ENCODE data around the gene SALL4.

Gene SALL4

DNA sequence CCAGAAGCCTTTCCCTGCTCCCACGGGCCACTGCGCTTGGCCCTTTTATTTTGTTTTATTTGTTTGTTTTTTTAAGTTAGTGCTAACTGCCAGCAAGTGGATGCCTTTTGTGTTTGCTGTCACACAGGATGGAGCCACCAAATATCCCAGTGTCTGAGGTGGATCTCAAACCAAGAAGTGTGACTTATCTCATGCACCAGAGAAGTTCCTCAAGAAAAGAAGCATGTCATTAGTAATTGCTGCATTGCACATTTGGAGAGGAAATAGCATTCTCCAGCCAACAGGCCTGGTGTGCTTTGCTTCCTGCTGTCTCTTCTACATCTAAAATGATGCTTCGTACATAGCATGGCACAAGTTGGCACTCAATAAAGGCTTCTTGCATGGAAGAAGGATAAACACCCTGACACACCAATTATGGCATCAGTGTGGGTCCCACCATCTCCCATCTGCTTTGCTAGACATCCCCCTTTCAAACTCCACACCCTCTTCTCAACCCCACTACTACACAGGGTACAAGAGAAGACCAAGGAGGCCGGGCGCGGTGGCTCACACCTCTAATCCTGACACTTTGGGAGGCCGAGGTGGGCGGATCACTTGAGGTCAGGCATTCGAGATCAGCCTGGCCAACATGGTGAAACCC, 32.2 kb downstream of the SALL4 start:
- no peak for TF ChIP-seq POLR2AphosphoS5 (IDR thresholded peaks at IDR 0.05; ENCODE audit: low read depth, low read length)
- no peak for TF ChIP-seq TAF1 (IDR thresholded peaks at IDR 0.05; ENCODE audit: borderline replicate concordance, insufficient read depth, low read length)
- no peak for TF ChIP-seq SIN3A (IDR thresholded peaks at IDR 0.05; ENCODE audit: borderline replicate concordance, insufficient read depth, low read length)
- no peak for TF ChIP-seq FOXP2 (optimal IDR thresholded peaks at IDR 0.05; ENCODE audit: borderline replicate concordance, extremely low read depth, extremely low read length, insufficient read depth)
- TF ChIP-seq, protein P1, sequence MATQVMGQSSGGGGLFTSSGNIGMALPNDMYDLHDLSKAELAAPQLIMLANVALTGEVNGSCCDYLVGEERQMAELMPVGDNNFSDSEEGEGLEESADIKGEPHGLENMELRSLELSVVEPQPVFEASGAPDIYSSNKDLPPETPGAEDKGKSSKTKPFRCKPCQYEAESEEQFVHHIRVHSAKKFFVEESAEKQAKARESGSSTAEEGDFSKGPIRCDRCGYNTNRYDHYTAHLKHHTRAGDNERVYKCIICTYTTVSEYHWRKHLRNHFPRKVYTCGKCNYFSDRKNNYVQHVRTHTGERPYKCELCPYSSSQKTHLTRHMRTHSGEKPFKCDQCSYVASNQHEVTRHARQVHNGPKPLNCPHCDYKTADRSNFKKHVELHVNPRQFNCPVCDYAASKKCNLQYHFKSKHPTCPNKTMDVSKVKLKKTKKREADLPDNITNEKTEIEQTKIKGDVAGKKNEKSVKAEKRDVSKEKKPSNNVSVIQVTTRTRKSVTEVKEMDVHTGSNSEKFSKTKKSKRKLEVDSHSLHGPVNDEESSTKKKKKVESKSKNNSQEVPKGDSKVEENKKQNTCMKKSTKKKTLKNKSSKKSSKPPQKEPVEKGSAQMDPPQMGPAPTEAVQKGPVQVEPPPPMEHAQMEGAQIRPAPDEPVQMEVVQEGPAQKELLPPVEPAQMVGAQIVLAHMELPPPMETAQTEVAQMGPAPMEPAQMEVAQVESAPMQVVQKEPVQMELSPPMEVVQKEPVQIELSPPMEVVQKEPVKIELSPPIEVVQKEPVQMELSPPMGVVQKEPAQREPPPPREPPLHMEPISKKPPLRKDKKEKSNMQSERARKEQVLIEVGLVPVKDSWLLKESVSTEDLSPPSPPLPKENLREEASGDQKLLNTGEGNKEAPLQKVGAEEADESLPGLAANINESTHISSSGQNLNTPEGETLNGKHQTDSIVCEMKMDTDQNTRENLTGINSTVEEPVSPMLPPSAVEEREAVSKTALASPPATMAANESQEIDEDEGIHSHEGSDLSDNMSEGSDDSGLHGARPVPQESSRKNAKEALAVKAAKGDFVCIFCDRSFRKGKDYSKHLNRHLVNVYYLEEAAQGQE (IDR thresholded peaks at IDR 0.05; ENCODE audit: insufficient read depth in 1 of 2, low read depth in 2 of 2, low read length in 2 of 2): no peak

DNA sequence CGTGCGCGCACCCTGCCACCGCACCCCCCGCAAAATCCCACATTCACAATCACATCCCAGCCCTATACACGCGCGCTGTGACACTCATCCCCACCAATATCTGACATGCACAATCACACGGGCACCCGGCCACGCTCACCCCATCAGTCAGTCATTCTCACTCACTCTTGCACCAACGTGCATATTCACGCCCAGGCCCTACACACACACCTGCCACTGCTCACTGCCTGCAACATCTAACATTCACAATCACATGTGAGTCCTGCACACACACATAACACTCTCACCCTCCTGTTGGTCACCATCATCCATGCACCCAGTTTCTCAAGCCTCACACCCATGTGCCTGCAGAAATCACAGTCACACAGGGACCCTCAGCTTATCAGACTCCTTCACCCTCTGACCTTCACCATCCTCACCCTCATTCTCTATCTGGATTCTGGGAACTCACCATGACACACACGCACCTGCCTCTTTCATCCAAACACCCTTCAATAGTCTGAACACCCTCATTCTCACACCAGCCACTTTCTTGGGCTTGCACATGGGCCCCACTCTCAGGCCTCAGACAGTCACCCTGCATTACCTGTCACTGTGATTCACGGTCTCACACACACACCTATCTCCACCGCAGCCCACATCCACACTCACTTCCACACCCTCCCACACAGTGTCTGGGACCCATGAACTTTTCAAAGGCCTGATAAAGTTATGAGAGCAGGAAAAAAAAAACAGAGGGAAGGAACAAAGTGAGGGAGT, 33.4 kb downstream of the SALL4 start:
- no peak for TF ChIP-seq TAF1 (IDR thresholded peaks at IDR 0.05; ENCODE audit: borderline replicate concordance, insufficient read depth, low read length)
- no peak for TF ChIP-seq POLR2AphosphoS5 (IDR thresholded peaks at IDR 0.05; ENCODE audit: low read depth, low read length)
- no peak for TF ChIP-seq FOXP2 (optimal IDR thresholded peaks at IDR 0.05; ENCODE audit: borderline replicate concordance, extremely low read depth, extremely low read length, insufficient read depth)

DNA sequence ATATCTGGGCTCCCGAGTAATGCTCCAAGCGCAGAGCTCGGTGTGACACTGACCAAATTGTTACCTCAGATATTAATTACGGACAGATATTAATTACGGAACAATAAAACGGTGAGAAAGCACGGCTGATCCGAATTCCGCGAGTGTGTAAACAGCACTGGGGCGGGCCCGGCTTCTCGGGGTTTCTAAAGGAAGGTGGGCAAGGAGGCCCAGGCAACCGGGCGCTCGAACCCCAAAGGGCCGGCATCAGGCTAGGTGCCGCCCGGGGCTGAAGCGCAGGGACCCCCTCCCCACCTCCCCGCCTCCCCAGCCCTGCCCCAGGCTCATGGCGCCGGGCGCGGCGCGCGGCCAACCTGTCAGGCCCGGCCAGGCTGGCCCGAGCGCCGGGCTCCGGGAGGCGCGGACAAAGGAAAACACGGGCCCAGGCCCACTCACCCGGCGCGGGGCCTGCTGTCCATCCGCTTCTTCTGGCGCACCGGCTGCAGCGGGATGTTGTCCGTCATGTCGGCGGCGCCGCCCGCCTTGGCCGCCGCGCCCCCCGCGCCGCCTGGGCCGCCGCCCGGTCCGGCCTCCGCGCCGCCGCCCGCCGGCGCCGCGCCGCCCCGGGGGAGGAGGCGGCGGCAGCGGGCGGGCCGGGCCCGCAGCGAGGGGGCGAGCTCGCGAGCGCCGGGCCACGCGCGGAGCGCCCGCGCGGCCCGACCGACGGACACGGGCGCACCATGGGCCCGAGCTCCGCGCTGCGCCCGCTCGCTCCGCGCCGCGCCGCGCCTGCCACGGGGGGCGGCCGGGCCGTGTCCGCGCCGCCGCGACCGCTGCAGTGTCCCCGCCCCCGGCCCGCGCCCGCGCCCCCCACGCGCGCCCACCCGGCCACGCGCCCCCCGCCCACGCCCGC, 34.2 kb downstream of the SALL4 start, which contains the start of gene ATP9A:
ATP9A (minus strand) TSS at position 524 of the 892 bp plus-strand sequence; CDS start at position 503, 21 bp downstream.
- TF ChIP-seq POLR2AphosphoS5 (IDR thresholded peaks at IDR 0.05; ENCODE audit: low read depth, low read length) (no peak), SIN3A (IDR thresholded peaks at IDR 0.05; ENCODE audit: borderline replicate concordance, insufficient read depth, low read length) (no peak), FOXP2 (optimal IDR thresholded peaks at IDR 0.05; ENCODE audit: borderline replicate concordance, extremely low read depth, extremely low read length, insufficient read depth) (no peak), TAF1 (IDR thresholded peaks at IDR 0.05; ENCODE audit: borderline replicate concordance, insufficient read depth, low read length) (no peak)
- TF ChIP-seq, protein P1 (IDR thresholded peaks at IDR 0.05; ENCODE audit: insufficient read depth in 1 of 2, low read depth in 2 of 2, low read length in 2 of 2): no peak

DNA sequence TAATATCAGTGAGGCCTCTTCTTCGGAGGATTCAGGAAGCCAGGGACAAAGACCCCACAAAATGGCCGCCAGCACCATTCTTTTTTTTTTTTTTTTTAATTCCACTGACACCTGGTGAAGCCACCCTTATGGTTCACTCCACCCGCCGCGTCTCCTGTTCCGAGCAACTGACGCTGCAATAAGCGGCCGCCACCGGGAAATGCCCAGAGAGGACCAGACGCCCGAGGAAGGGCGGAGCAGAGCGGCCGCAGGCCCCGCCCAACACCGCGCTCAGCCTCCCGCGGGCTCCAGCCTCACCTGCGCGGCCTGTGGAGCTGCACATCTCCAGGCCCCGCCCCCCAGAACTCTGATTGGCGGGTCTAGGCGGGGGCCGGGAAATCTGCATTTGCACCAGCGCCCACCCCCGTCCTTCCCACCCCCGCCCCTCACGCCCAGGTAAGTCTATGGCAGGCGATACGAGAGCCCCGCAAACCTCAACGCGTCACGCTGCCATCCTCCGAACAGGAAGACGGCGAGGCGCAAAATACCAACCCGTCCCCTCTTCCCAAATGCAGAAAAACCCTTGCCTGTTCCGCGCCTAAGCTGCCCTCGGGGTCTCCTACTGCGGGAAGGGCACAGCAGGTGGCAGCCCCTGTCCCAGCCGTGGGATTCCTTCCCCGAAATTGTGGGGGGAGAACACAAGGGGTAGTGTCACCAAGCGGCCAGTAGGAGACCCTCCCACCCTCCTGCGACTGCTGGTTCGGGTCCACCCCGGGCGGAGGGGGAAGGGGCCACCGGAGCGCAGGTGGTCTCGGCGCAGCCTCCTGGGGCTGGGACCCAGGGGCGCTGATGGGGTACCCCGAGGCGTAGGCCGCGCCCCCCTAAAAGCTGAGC, 35.1 kb downstream of the SALL4 start:
- no peak for TF ChIP-seq FOXP2 (optimal IDR thresholded peaks at IDR 0.05; ENCODE audit: borderline replicate concordance, extremely low read depth, extremely low read length, insufficient read depth)
- no peak for TF ChIP-seq TAF1 (IDR thresholded peaks at IDR 0.05; ENCODE audit: borderline replicate concordance, insufficient read depth, low read length)
- TF ChIP-seq, protein P1 (IDR thresholded peaks at IDR 0.05; ENCODE audit: insufficient read depth in 1 of 2, low read depth in 2 of 2, low read length in 2 of 2): no peak
- no peak for TF ChIP-seq POLR2AphosphoS5 (IDR thresholded peaks at IDR 0.05; ENCODE audit: low read depth, low read length)
- no peak for TF ChIP-seq SIN3A (IDR thresholded peaks at IDR 0.05; ENCODE audit: borderline replicate concordance, insufficient read depth, low read length)
